ENCODE results near the gene DLEC1.

DNA sequence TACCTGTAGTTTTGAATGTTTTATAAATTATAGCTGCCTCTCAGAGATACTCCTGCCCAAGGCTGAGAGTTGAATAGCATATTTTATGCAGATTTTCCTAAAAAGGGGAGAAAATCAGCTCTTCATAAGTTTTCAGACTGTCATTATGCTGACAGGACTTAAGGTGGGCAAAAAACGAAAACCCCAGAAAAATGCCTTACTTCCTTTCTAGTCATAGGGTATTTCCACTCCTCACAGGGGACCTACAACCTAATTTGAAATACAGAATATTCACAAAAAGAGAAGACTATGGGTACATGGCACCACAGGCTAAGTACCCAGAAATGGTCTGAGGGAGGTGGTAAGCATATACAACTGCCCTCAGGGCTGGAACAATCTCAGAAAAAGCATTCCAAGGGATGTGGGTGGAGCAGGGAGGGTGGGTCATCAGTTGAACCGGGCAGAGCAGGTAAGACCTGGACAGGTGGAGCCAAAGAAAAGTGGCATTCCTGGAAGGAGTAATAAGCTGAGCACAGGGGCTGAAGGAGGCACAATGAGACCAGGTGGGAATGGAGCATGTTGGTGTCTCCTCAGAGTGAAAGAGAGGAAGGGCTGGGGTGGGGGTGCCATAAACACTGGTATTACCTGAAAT, 115.7 kb downstream of the DLEC1 start:
- no peak for TF ChIP-seq POLR2A (IDR thresholded peaks at IDR 0.05)
- TF ChIP-seq, protein P1, sequence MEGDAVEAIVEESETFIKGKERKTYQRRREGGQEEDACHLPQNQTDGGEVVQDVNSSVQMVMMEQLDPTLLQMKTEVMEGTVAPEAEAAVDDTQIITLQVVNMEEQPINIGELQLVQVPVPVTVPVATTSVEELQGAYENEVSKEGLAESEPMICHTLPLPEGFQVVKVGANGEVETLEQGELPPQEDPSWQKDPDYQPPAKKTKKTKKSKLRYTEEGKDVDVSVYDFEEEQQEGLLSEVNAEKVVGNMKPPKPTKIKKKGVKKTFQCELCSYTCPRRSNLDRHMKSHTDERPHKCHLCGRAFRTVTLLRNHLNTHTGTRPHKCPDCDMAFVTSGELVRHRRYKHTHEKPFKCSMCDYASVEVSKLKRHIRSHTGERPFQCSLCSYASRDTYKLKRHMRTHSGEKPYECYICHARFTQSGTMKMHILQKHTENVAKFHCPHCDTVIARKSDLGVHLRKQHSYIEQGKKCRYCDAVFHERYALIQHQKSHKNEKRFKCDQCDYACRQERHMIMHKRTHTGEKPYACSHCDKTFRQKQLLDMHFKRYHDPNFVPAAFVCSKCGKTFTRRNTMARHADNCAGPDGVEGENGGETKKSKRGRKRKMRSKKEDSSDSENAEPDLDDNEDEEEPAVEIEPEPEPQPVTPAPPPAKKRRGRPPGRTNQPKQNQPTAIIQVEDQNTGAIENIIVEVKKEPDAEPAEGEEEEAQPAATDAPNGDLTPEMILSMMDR (IDR thresholded peaks at IDR 0.05), result no peak
